VCaP (cell line): ENCODE results near the gene GPC3.

Experiments
- H3K27ac ChIP-seq: fragments of 450-650 bp; 2 replicates; pipeline ENCODE4 v1.5.1; 2017
- TF ChIP-seq, protein P1 (sequence below): fragments of 450-650 bp; conservative IDR thresholded peaks from 2 replicates; pipeline ENCODE4 v1.5.1; 2017; ENCODE audit warnings: mild to moderate bottlenecking, moderate library complexity

Gene GPC3

DNA sequence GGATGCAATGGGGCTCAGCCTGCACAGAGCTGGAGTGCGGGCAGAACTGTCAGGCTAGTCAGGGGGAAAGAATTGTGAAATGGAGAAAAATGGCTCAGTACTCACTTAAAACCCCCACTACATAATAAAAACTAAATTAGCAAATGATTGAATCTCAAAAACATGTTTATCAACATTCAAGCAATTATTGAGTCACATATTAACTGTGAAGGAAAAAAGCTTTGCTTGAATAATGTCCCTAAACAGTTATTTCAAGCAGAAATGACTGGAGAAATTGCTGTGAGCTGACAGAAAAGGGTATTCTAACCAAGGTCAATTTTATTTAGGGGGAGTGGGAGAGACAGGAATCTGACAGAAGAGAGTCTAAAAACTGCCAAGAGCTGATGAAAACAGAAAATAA is 37.4 kb downstream of the GPC3 start:
- H3K27ac ChIP-seq = no peak overlapping the region
- TF ChIP-seq, protein P1, sequence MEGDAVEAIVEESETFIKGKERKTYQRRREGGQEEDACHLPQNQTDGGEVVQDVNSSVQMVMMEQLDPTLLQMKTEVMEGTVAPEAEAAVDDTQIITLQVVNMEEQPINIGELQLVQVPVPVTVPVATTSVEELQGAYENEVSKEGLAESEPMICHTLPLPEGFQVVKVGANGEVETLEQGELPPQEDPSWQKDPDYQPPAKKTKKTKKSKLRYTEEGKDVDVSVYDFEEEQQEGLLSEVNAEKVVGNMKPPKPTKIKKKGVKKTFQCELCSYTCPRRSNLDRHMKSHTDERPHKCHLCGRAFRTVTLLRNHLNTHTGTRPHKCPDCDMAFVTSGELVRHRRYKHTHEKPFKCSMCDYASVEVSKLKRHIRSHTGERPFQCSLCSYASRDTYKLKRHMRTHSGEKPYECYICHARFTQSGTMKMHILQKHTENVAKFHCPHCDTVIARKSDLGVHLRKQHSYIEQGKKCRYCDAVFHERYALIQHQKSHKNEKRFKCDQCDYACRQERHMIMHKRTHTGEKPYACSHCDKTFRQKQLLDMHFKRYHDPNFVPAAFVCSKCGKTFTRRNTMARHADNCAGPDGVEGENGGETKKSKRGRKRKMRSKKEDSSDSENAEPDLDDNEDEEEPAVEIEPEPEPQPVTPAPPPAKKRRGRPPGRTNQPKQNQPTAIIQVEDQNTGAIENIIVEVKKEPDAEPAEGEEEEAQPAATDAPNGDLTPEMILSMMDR = no peak

DNA sequence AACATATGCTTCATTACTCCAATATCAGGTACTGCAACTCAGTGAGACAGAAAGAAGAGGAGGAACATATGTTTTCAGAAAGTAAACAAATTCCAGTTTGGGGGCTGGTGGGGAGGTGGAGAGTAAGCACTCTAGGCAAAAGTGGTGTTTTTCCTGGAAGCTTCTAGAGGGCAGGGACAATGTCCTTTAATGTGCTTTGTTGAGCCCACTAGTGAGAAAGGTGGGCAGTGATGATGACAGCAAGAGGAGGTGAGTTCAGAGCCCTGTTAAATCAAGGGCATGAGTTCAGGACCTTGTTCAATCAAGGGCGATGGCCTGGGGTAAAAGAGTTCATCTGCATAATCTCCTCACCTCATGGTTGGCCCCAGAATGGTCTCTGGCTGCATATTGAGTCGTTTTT is 38.4 kb downstream of the GPC3 start:
- TF ChIP-seq, protein P1 = no peak
- no peak overlapping the region for H3K27ac ChIP-seq

DNA sequence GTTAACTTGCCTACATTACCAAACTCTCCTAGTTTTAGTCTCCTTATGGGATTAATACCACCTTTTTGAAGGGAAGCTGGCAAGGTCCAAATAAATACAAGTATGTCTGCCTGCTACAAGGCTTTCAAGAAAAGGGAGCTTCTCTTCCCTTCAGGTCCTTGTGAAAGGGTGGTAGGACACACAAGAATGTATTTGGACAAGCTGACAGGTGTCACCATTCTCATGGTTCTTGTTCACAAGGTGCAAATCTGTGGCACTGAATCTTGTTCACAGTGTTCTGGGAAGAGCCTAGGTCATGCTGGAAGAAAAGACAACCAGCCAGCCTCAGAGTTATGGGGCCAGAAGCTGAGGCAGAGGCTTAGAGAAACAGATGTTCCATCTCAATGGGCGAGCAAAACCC is 41.9 kb downstream of the GPC3 start:
- TF ChIP-seq, protein P1 = no peak
- H3K27ac ChIP-seq = no peak overlapping the region

DNA sequence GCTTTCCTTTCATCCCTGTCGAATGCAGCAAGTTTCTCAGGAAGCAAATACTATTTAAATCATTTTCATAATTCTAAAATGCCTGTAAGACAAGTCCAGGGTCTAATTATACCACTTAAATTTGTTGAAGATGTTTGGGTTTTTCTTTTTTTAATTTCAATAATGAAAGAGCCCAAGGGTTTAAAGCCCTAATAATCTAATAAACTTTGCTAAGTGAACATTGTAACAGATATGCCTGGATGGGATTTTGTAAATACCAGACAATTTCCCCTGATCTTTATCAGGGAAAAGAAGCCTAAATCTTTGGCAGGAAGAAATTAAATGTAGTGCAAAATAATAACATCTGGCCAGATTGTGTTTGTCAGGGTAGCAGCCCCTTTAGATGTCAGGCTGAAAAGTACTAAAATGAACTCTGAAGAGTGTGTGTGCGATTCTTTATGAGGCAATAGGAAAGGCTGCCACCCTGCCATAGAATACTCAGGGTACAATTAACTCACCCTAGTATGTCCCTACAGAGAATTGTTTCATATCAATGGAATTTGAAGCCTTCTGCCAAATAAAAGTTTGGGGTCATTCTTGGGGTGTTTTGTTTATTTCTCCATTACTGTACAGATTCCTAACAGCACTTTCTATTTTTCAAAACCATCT is 45.6 kb downstream of the GPC3 start:
- TF ChIP-seq, protein P1 = no peak
- H3K27ac ChIP-seq = no peak overlapping the region

DNA sequence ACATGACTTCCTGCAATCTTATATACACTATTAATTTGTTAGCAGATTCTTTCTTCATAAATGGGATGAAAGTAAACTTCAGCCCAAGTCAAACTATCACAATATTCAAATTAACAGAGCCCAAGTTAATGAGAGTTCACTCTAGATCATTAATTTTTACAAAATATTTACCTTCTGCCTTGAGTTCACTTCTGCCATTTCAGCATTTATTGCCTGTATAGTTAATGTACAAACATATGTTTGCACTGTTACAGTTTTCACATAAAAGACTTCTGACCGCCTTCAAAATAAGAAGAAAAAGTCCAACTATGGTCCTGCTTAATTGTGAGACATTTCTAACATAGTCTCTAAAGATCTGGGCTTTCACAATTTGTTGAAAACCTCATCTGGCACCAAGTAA is 46.9 kb downstream of the GPC3 start:
- no peak overlapping the region for H3K27ac ChIP-seq
- TF ChIP-seq, protein P1 = no peak

DNA sequence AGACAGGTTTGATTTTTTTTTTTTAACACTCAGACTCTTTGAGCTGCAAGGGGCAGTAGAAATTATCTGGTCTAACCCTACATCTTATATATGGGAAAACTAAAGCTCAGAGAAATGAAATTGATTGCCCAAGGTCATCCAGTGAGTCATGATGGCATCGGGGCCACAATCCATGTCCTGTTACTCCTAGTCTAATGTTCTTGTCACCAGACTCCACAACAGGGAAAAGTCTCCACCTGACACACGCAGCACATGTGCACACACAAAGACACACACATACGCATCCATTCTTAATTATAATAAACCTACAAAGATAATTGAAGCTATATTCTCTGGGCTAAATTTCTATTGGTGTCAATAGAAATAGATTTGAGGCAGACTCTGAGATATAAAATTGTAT is 48.4 kb downstream of the GPC3 start:
- no peak overlapping the region for H3K27ac ChIP-seq

DNA sequence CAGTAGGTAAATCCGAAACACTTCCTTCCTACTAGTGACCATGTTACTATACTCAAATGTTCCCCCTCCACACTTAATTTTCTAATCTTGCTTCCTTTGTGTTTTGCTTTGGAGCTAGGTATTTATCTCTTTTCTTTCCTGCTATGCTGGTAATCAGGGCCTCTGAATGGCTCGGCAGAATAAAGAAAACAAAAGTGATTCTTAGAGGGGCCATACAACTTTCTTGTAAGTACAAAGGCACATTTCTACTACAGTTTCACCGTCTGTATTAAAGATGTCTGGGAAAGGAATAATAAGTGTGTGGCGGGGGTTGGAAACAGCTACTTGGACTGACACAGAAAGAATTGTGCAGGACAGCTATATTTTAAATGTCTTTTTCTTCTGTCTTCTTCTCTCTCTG is 50.3 kb downstream of the GPC3 start:
- TF ChIP-seq, protein P1 = no peak
- no peak overlapping the region for H3K27ac ChIP-seq

More for the DNA sequence above, 48.4 kb downstream of the GPC3 start:
- TF ChIP-seq, protein P1 = no peak
